HCT116 (cell line): ENCODE results near the gene NLRP1. TPM values are rescaled to one million over a fixed set of nuclear protein-coding genes. Genes with fewer than 3 reads are reported as not detected.

Experiments used
- ATAC-seq: fragments of 200-7000 bp; cut with Tn5 transposase; 2 replicates; pipeline ENCODE4 v1.9.1; 2020; ENCODE audit warnings: mild to moderate bottlenecking, moderate library complexity
- BruUV-seq: library from RNA; stranded (reverse); fragments of 400-500 nt; replicated peaks from 2 replicates; lab custom pipeline; 2021; lab: Mats Ljungman, UMichigan
- CTCF ChIA-PET: fragments of 300-600 bp; sonication (Branson Sonifier 250); formaldehyde crosslinking; loops from one replicate; lab custom pipeline; 2021; ENCODE audit warnings: antibody characterized with exemption; lab: Charles Lee
- POLR2A ChIA-PET: fragments of 300-600, 350-600 bp; sonication (Branson Sonifier 250); formaldehyde crosslinking; loops from one replicate; lab custom pipeline; 2021; ENCODE audit warnings: antibody characterized with exemption; lab: Charles Lee
- RAD21 ChIA-PET, 2 experiments: fragments of 300-600 bp; sonication (Branson Sonifier 250); formaldehyde crosslinking; loops; one replicate each; lab custom pipeline; 2023; ENCODE audit warnings: low total read pairs in 2 of 2; ENCODE audit not compliant: uncharacterized antibody in 2 of 2, unreplicated experiment in 2 of 2, low non-redundant PET in 1 of 2; lab: Charles Lee
- DNase-seq: peaks from one replicate; pipeline ENCODE4 v3.0.0-alpha.2; 2010; ENCODE audit warnings: low read depth, low spot score
- H2AFZ ChIP-seq: fragments of 200-600 bp; shearing (Covaris generic), sonication (generic); 2 replicates; pipeline ENCODE4 v1.6.1; 2017; ENCODE audit warnings: low read depth, mixed run types, mixed read lengths, antibody characterized with exemption, low read length; ENCODE audit not compliant: poor library complexity, severe bottlenecking
- H3K27ac ChIP-seq: 2 replicates; pipeline ENCODE4 v1.5.1; 2012; ENCODE audit warnings: low read depth, low read length
- H3K27me3 ChIP-seq: fragments of 200-600 bp; sonication (generic); 2 replicates; pipeline ENCODE4 v1.6.1; 2016; ENCODE audit warnings: mixed run types, low read length, mixed read lengths; ENCODE audit not compliant: insufficient read depth
- H3K36me3 ChIP-seq, 2 experiments: fragments of 200-500 bp in 1 of 2; fragments of 200-600 bp in 1 of 2; sonication (Bioruptor generic) in 1 of 2; sonication (generic) in 1 of 2; 2 replicates each; pipeline versions ENCODE4 v1.5.1 to v1.6.1; 2014 to 2016; ENCODE audit warnings: low read length in 2 of 2, inconsistent platforms in 1 of 2, mixed read lengths in 1 of 2, mixed run types in 1 of 2; ENCODE audit not compliant: insufficient read depth in 2 of 2, control insufficient read depth in 1 of 2
- H3K4me1 ChIP-seq, 2 experiments: fragments of 200-600 bp in 1 of 2; sonication (generic) in 1 of 2; 2 replicates each; pipeline versions ENCODE4 v1.5.1 to v1.6.1; 2012 to 2017; ENCODE audit warnings: low read length in 2 of 2, inconsistent platforms in 1 of 2, mild to moderate bottlenecking in 1 of 2, mixed read lengths in 1 of 2, mixed run types in 1 of 2, moderate library complexity in 1 of 2; ENCODE audit not compliant: insufficient read depth in 2 of 2, control insufficient read depth in 1 of 2
- H3K4me2 ChIP-seq: fragments of 200-600 bp; sonication (generic); 2 replicates; pipeline ENCODE4 v1.6.1; 2017; ENCODE audit warnings: mixed run types, low read length, mixed read lengths
- H3K4me3 ChIP-seq, 2 experiments: fragments of 200-600 bp in 1 of 2; sonication (generic) in 1 of 2; replicated peaks in 1 of 2; 2 replicates each; pipeline ENCODE4 v1.5.1; 2011 to 2016; ENCODE audit warnings: low read length in 2 of 2, control low read depth in 1 of 2, low read depth in 1 of 2, mild to moderate bottlenecking in 1 of 2, mixed read lengths in 1 of 2, mixed run types in 1 of 2
- H3K79me2 ChIP-seq: fragments of 200-600 bp; sonication (generic); 2 replicates; pipeline ENCODE4 v1.6.1; 2017; ENCODE audit warnings: mild to moderate bottlenecking, mixed run types, low read length, moderate library complexity, mixed read lengths; ENCODE audit not compliant: insufficient read depth
- H3K9ac ChIP-seq: fragments of 200-600 bp; sonication (generic); 2 replicates; pipeline ENCODE4 v1.6.1; 2016; ENCODE audit warnings: low read length, mixed read lengths
- H3K9me2 ChIP-seq: fragments of 200-600 bp; sonication (generic), shearing (Covaris generic); 2 replicates; pipeline ENCODE4 v1.6.1; 2017; ENCODE audit warnings: mixed run types, mild to moderate bottlenecking, moderate library complexity; ENCODE audit not compliant: insufficient read depth
- H3K9me3 ChIP-seq, 2 experiments: fragments of 200-500 bp in 1 of 2; fragments of 200-600 bp in 1 of 2; sonication (Bioruptor generic) in 1 of 2; sonication (generic) in 1 of 2; 2 replicates each; pipeline ENCODE4 v1.6.1; 2014 to 2017; ENCODE audit warnings: low read length in 2 of 2, mixed read lengths in 2 of 2, inconsistent platforms in 1 of 2, low read depth in 1 of 2, mild to moderate bottlenecking in 1 of 2, mixed run types in 1 of 2, moderate library complexity in 1 of 2; ENCODE audit not compliant: control insufficient read depth in 1 of 2, insufficient read depth in 1 of 2
- H4K20me1 ChIP-seq: fragments of 200-600 bp; sonication (generic), shearing (Covaris generic); 2 replicates; pipeline ENCODE4 v1.6.1; 2017; ENCODE audit warnings: mixed run types, mild to moderate bottlenecking, moderate library complexity; ENCODE audit not compliant: insufficient read depth
- CBX3 ChIP-seq: IDR thresholded peaks from 2 replicates; pipeline ENCODE4 v1.6.1; 2012; ENCODE audit warnings: low read depth
- CEBPB ChIP-seq: IDR thresholded peaks from 2 replicates; pipeline ENCODE4 v1.6.1; 2012; ENCODE audit warnings: low read depth
- EGR1 ChIP-seq: IDR thresholded peaks from 2 replicates; pipeline ENCODE4 v1.6.1; 2012; ENCODE audit warnings: low read depth
- EZH2 ChIP-seq: fragments of 200-600 bp; sonication (generic); IDR thresholded peaks from 2 replicates; pipeline ENCODE4 v1.6.1; 2017; ENCODE audit warnings: antibody characterized with exemption, mixed run types
- FOSL1 ChIP-seq: IDR thresholded peaks from 2 replicates; pipeline ENCODE4 v1.6.1; 2012; ENCODE audit warnings: low read depth
- JUND ChIP-seq: IDR thresholded peaks from 2 replicates; pipeline ENCODE4 v1.6.1; 2012
- POLR2A ChIP-seq: IDR thresholded peaks from 2 replicates; pipeline ENCODE4 v1.7.0; 2011; ENCODE audit warnings: borderline replicate concordance; ENCODE audit not compliant: insufficient read depth, insufficient read length; ENCODE audit errors: extremely low read depth
- POLR2AphosphoS5 ChIP-seq: IDR thresholded peaks from 2 replicates; pipeline ENCODE4 v1.6.1; 2011; ENCODE audit warnings: mild to moderate bottlenecking, low read depth, low read length, moderate library complexity
- REST ChIP-seq: IDR thresholded peaks from 2 replicates; pipeline ENCODE4 v1.6.1; 2012; ENCODE audit warnings: low read depth
- SIN3A ChIP-seq: IDR thresholded peaks from 2 replicates; pipeline ENCODE4 v1.6.1; 2012; ENCODE audit warnings: low read depth
- ZFX ChIP-seq: fragments of 450-650 bp; IDR thresholded peaks from 2 replicates; pipeline ENCODE4 v1.6.1; 2017
- intact Hi-C: fragments of 100-400 bp; cut with micrococcal nuclease; formaldehyde crosslinking; loops from 2 replicates; pipeline ENCODE4 v1.10.0; 2022
- total RNA-seq: library from RNA; stranded (reverse); gene quantifications from one replicate; pipeline ENCODE4 v1.2.1, GENCODE V29; 2021; ENCODE audit not compliant: unreplicated experiment

Gene NLRP1
- total RNA-seq, 1 experiment from 2014 or later: 7.2 TPM

DNA sequence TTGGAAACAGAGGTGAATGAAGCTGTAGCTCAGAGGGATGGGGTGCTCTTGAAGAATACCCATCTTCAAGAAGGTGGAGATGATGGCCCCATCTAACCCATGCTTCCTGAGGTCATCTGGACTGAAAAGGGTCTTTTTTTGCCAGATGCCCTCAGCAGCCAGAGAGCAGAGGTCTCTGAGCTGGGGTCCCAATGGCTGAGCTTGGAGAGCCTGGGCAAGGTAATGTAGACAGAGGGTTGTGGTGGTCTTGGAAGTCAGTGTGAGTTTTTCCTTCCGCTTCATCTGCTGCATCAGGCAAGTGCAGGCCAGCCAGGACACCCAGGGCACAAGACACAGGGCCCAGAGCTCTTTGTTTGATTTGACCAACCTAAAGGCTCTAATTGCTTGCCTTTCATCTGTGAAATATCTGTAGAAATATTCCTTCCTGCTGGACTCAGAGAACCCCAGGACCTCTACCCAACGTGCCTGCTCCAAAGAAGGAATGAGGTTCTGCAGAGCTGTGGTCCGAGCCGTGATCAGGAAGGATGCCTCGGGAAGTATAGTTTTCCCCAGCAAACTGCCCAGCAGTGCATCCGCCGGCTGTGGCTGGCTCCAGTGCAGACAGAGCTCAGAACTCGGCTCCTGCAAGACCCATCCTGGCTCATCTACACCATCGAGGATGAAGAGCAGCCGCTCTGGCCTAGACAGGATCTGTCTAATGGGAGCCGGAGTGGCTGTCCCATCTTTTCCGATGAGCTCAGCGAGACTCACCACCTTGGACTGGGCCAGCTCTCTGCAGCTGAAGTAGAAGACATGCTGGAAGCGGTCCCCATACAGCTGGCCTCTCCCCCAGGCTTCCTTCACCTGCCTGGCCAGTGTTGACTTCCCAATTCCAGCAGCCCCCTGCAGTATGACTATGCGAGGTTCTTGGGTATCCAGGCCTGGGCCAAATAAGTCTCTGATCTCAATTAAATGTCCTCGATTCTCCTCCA is 25.2 kb downstream of the NLRP1 start:
- RAD21 ChIA-PET: no interaction called here
- ATAC-seq (no peak), DNase-seq (no peak)
- Histone ChIP-seq H3K9me3 (no peaks in the 10 kb centered on the region), H3K9me2 (no peaks in the 10 kb centered on the region), H3K27me3 (no peaks in the 10 kb centered on the region), H3K27ac (no peak overlapping the region), H3K4me1 (peaks cover 0 to 13% of the 10 kb centered on the region in 2 experiments; a peak in 2 of 4 replicates), H3K36me3 (no peaks in the 10 kb centered on the region), H3K4me2 (no peak overlapping the region), H2AFZ (no peak overlapping the region), H3K9ac (no peak overlapping the region), H3K79me2 (no peaks in the 10 kb centered on the region), H3K4me3 (no peak overlapping the region), H4K20me1 (no peaks in the 10 kb centered on the region)
- no TSS peak for BruUV-seq
- intact Hi-C loops: no loop called here
- POLR2A ChIA-PET: no interaction called here
- CTCF ChIA-PET: no interaction called here
- TF ChIP-seq ZFX: no peak
- TF ChIP-seq EGR1: no peak
- no peak for TF ChIP-seq CBX3
- no peak for TF ChIP-seq POLR2AphosphoS5
- TF ChIP-seq CEBPB: no peak
- no peak for TF ChIP-seq SIN3A
- TF ChIP-seq EZH2: no peak
- TF ChIP-seq POLR2A: no peak
- no peak for TF ChIP-seq JUND
- TF ChIP-seq REST: no peak
- no peak for TF ChIP-seq FOSL1
